Nephron (organoid): Measurements from ENCODE around the gene SLC16A12.

Experiments
- H3K27ac Mint-ChIP-seq, 3 experiments: 2 replicates each; pipeline ENCODE4 v1.8.0; 2020; ENCODE audit warnings: mixed read lengths in 3 of 3, mild to moderate bottlenecking in 2 of 3, moderate library complexity in 1 of 3
- H3K27me3 Mint-ChIP-seq: 2 replicates; pipeline ENCODE4 v1.8.0; 2021; ENCODE audit warnings: low read depth, mild to moderate bottlenecking, moderate library complexity, mixed read lengths
- H3K36me3 Mint-ChIP-seq: 2 replicates; pipeline ENCODE4 v1.8.0; 2020; ENCODE audit warnings: low read depth, mixed read lengths
- H3K4me1 Mint-ChIP-seq: 2 replicates; pipeline ENCODE4 v1.8.0; 2020; ENCODE audit warnings: mixed read lengths
- H3K4me3 Mint-ChIP-seq, 3 experiments: 2 replicates each; pipeline ENCODE4 v1.8.0; 2020; ENCODE audit warnings: mild to moderate bottlenecking in 3 of 3, mixed read lengths in 3 of 3, moderate library complexity in 2 of 3
- H3K9me3 Mint-ChIP-seq: 2 replicates; pipeline ENCODE4 v1.8.0; 2020; ENCODE audit warnings: mixed read lengths
- CTCF ChIP-seq, 3 experiments: fragments of 200-600 bp; sonication (generic); IDR thresholded peaks; one replicate each; pipeline ENCODE4 v1.5.0; 2021; ENCODE audit warnings: antibody characterized with exemption in 3 of 3; ENCODE audit not compliant: unreplicated experiment in 3 of 3

SLC16A12 gene

GRCh38 chr10:89431977-89432376 is 103.4 kb downstream of the SLC16A12 start:
- H3K27ac Mint-ChIP-seq: peak overlapping the region; percentile 90 to 93 (median 92)
- H3K4me3 Mint-ChIP-seq: no peak overlapping the region
- no peak for TF ChIP-seq CTCF (IDR thresholded peaks at IDR 0.05; ENCODE audit: unreplicated experiment in 3 of 3)
- no peaks in the 10 kb centered on the region for H3K36me3 Mint-ChIP-seq
- no peaks in the 10 kb centered on the region for H3K27me3 Mint-ChIP-seq
- H3K4me1 Mint-ChIP-seq: peaks cover 17% of the 10 kb centered on the region
- no peaks in the 10 kb centered on the region for H3K9me3 Mint-ChIP-seq

- Mint-ChIP-seq H3K9me3 (no peaks in the 10 kb centered on the region), H3K4me1 (peaks cover 28% of the 10 kb centered on the region), H3K27ac (no peak overlapping the region), H3K27me3 (no peaks in the 10 kb centered on the region), H3K36me3 (no peaks in the 10 kb centered on the region), H3K4me3 (no peak overlapping the region)
- no peak for TF ChIP-seq CTCF (IDR thresholded peaks at IDR 0.05; ENCODE audit: unreplicated experiment in 3 of 3)
These were observed 106.5 kb downstream of the SLC16A12 start for GRCh38 chr10:89428877-89429276.

GRCh38 chr10:89427629-89428028 is 107.8 kb downstream of the SLC16A12 start:
- H3K4me1 Mint-ChIP-seq: peaks cover 28% of the 10 kb centered on the region
- no peaks in the 10 kb centered on the region for H3K9me3 Mint-ChIP-seq
- no peaks in the 10 kb centered on the region for H3K36me3 Mint-ChIP-seq
- no peak for TF ChIP-seq CTCF (IDR thresholded peaks at IDR 0.05; ENCODE audit: unreplicated experiment in 3 of 3)
- no peak overlapping the region for H3K4me3 Mint-ChIP-seq
- peak overlapping the region in 2 of 3 experiments; percentile 22 to 48 for H3K27ac Mint-ChIP-seq
- no peaks in the 10 kb centered on the region for H3K27me3 Mint-ChIP-seq

DNA sequence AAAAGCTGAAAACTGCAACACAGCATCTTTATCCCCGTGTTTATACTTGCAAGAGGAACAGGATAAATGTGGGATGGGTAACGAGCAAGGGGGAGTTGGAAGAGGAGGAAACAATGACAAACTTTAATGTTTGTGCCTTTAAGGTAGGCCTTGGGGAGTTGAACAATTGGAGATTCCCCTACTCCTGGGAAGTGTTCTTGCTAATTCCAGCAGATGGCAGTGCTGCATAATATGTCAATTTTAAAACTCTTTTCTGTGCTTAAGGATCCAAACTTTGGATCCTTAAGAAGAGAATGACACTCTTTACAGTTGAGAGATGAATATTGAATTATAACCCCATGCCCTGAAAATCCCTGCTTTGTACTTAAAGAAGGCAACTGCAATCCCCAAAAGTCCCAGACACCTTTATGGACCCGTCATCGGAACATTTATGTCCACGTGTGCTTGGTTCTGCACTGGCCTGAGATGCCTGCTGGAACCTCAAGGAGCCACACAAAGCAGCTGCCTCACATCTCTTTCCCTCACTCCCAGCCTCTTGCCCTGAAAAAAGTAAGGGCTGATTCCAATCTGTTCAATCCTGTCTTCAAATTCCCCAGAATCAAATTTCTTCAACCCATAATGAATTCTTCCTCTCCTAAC is 109.0 kb downstream of the SLC16A12 start:
- peaks cover 22% of the 10 kb centered on the region for H3K4me1 Mint-ChIP-seq
- no peaks in the 10 kb centered on the region for H3K27me3 Mint-ChIP-seq
- H3K9me3 Mint-ChIP-seq: no peaks in the 10 kb centered on the region
- no peaks in the 10 kb centered on the region for H3K36me3 Mint-ChIP-seq
- no peak overlapping the region for H3K4me3 Mint-ChIP-seq
- peak; percentile 79 to 85 (median 80) for TF ChIP-seq CTCF (IDR thresholded peaks at IDR 0.05; ENCODE audit: unreplicated experiment in 3 of 3)
- H3K27ac Mint-ChIP-seq: peak overlapping the region; percentile 96 to 99 (median 97)

GRCh38 chr10:89425000-89425399 is 110.4 kb downstream of the SLC16A12 start:
- H3K9me3 Mint-ChIP-seq: no peaks in the 10 kb centered on the region
- H3K27ac Mint-ChIP-seq: peak overlapping the region; percentile 96 to 99 (median 97)
- no peaks in the 10 kb centered on the region for H3K27me3 Mint-ChIP-seq
- no peak for TF ChIP-seq CTCF (IDR thresholded peaks at IDR 0.05; ENCODE audit: unreplicated experiment in 3 of 3)
- H3K4me1 Mint-ChIP-seq: peaks cover 22% of the 10 kb centered on the region
- H3K36me3 Mint-ChIP-seq: no peaks in the 10 kb centered on the region
- H3K4me3 Mint-ChIP-seq: peak overlapping the region in 1 of 3 experiments; percentile 62

GRCh38 chr10:89421018-89421476 is 114.3 kb downstream of the SLC16A12 start:
- peaks cover 7% of the 10 kb centered on the region for H3K36me3 Mint-ChIP-seq
- TF ChIP-seq CTCF (IDR thresholded peaks at IDR 0.05; ENCODE audit: unreplicated experiment in 3 of 3): no peak
- H3K9me3 Mint-ChIP-seq: no peaks in the 10 kb centered on the region
- peaks cover 8% of the 10 kb centered on the region for H3K4me1 Mint-ChIP-seq
- peaks cover under 1% of the 10 kb centered on the region for H3K27me3 Mint-ChIP-seq
- H3K27ac Mint-ChIP-seq: no peak overlapping the region
- H3K4me3 Mint-ChIP-seq: no peak overlapping the region
